SK-N-MC (cell line): Measurements from ENCODE around the gene PRSS50.

Experiments used
- EZH2 ChIP-seq: fragments of 200-600 bp; sonication (generic); IDR thresholded peaks from one replicate; pipeline ENCODE4 v1.6.1; 2017; ENCODE audit warnings: antibody characterized with exemption
- FOXP2 ChIP-seq: optimal IDR thresholded peaks from 2 replicates; pipeline ENCODE3; 2011; ENCODE audit warnings: mild to moderate bottlenecking, moderate library complexity; ENCODE audit not compliant: insufficient read depth; ENCODE audit errors: extremely low read length, control extremely low read depth
- POLR2AphosphoS5 ChIP-seq: IDR thresholded peaks from 2 replicates; pipeline ENCODE4 v1.6.1; 2012; ENCODE audit warnings: mild to moderate bottlenecking, low read depth, low read length, borderline replicate concordance

DNA sequence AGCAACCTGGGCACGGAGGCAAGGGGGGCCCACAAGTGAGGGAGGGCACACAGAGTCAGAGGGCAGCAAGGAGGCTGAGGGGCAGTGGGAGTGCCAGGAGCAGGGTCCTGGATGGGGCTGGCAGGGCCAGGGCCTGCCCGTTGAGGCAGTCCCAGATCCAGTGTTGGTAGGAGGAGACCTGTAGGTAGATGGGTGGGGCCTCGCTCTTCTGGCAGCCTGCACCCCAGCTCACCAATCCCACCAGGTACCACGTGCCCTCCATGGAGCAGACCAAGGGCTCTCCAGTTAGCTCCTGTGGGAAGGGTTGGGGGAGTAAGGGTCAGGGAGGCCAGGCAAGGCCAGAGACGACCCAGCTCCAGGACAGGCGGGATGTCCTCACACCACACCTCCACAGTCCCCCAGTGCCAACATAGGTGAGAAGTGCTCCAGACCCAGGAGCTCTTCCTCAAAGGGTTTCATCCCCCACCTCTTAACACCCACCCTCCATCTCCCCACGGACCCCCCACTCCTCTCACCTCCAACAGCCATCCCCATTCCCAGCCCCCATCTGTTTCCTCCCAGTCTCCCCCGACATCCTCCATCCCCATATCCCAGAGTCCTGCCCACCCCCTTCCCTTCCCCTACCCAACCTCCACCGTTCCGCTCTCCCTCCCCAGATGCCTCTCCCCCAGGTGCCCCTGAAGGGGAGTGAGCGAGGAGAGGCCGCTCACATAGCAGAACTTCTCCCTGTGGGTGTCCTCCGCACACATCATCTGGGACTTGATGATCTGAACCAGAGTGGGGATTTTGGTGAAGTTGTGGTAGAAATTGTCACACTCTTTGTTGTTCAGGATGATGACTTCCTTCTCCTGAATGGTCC lies 5.2 kb downstream of the PRSS50 start:
- TF ChIP-seq EZH2 (no peak), POLR2AphosphoS5 (no peak), FOXP2 (no peak)
